WERI-Rb-1 (cell line): ENCODE data around the gene SLC9A1.

ENCODE experiments used
- DNase-seq: peaks from one replicate; pipeline ENCODE4 v3.0.0-alpha.2; 2020
- H3K27ac ChIP-seq: fragments of 250-450 bp; sonication (Bioruptor Pico); 2 replicates; pipeline ENCODE4 v1.5.1; 2020; ENCODE audit warnings: mild to moderate bottlenecking, moderate library complexity
- H3K27me3 ChIP-seq: fragments of 250-450 bp; sonication (Bioruptor Pico); 2 replicates; pipeline ENCODE4 v1.5.1; 2021; ENCODE audit warnings: mild to moderate bottlenecking, low read depth, moderate library complexity; ENCODE audit not compliant: insufficient read depth, severe bottlenecking
- H3K36me3 ChIP-seq: fragments of 250-450 bp; sonication (Bioruptor Pico); 2 replicates; pipeline ENCODE4 v1.5.1; 2020; ENCODE audit warnings: mild to moderate bottlenecking, moderate library complexity
- H3K4me3 ChIP-seq: 2 replicates; pipeline ENCODE4 v1.5.1; 2011; ENCODE audit warnings: low read depth, mild to moderate bottlenecking, control low read depth, low read length
- H3K9me3 ChIP-seq: fragments of 250-450 bp; sonication (Bioruptor Pico); 2 replicates; pipeline ENCODE4 v1.5.1; 2021; ENCODE audit warnings: mild to moderate bottlenecking, moderate library complexity; ENCODE audit not compliant: severe bottlenecking
- TF ChIP-seq, protein P1 (sequence below): IDR thresholded peaks from 2 replicates; pipeline ENCODE4 v1.5.1; 2011; ENCODE audit warnings: low read depth, mild to moderate bottlenecking, control low read depth, inconsistent platforms, low read length

Gene SLC9A1

DNA sequence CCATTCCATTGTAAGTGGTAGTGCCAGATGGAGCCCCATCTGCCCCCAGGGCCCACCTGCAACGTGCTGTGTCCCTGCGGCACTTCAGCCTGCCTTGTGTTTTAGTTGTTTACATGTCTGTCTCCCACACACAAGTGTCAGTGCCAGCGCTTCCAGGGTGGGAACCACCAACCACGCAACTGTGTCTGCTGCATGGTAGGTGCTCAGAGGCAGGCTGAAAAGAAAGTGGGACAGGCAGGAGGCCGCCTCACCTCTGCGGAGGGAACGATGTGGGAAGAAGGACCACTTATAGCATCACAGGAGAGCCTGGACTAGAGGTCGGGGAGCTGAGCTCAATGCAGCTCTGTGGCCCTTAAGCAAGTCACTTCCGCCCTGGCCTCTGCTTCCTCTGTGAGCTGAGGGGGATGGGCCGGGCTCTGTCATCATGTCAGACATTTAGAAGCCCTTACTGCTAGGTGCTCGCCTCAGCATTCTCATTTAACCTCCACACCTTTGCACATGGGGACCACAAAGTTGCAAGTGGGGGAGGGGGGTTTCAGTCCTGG is 17.9 kb downstream of the SLC9A1 start:
- Histone ChIP-seq H3K4me3 (no peak overlapping the region), H3K36me3 (peaks cover 2% of the 10 kb centered on the region; the same call in 1 of the 2 replicates), H3K27me3 (no peaks in the 10 kb centered on the region), H3K9me3 (no peaks in the 10 kb centered on the region), H3K27ac (no peak overlapping the region)
- DNase-seq, result no peak
- TF ChIP-seq, protein P1, sequence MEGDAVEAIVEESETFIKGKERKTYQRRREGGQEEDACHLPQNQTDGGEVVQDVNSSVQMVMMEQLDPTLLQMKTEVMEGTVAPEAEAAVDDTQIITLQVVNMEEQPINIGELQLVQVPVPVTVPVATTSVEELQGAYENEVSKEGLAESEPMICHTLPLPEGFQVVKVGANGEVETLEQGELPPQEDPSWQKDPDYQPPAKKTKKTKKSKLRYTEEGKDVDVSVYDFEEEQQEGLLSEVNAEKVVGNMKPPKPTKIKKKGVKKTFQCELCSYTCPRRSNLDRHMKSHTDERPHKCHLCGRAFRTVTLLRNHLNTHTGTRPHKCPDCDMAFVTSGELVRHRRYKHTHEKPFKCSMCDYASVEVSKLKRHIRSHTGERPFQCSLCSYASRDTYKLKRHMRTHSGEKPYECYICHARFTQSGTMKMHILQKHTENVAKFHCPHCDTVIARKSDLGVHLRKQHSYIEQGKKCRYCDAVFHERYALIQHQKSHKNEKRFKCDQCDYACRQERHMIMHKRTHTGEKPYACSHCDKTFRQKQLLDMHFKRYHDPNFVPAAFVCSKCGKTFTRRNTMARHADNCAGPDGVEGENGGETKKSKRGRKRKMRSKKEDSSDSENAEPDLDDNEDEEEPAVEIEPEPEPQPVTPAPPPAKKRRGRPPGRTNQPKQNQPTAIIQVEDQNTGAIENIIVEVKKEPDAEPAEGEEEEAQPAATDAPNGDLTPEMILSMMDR, result no peak

DNA sequence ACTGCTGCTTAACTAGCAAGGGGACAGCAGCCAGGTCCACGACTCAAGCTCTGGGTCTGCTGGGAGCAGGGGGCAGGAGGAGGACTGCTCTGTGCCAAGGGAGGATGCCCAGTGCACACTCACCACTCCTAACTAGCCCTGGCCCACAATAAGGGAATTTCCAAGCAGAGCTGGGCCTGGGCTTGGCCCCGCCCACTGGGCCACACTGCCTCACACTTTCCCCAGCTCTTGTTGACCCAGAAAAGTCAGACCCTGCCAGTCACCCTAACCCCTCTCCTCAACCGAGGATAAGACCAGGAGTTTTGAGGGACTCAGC is 18.7 kb downstream of the SLC9A1 start:
- H3K4me3 ChIP-seq, result no peak overlapping the region
- no peaks in the 10 kb centered on the region for H3K27me3 ChIP-seq
- TF ChIP-seq, protein P1, result no peak
- H3K36me3 ChIP-seq, result peaks cover 2% of the 10 kb centered on the region; the same call in 1 of the 2 replicates
- DNase-seq, result no peak
- H3K9me3 ChIP-seq, result no peaks in the 10 kb centered on the region
- H3K27ac ChIP-seq, result no peak overlapping the region

DNA sequence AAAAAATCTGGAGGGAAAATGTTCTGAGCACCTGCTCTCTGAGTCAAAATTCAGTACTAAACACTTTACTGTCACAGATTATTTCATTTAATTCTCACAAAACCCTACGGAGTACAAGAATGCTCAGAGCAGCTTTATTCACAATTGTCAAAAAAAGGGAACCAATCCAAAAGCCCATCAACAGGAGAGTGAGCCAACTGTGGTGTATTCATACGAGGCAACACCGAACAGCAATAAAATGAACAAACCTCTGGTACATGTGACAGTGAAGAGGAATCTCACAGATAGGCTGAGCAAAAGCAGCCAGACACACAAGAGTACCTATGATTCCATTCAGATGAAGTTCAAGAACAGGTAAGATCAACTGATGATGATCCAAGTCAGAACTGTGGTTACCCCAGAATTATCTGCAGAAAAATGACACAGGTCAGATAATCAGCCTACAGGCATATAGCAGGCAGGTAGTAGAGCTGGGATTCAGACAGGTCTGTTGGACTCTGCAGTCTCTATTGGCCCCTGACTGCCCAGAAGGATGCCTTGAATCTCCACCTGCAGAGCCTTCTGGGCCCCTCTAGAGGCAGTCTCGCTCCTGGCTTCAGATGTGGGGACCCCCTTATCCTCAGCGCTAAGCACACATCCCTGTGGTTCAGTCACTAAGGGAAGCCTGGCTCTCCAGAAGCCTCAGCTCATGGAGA is 19.2 kb downstream of the SLC9A1 start:
- H3K27ac ChIP-seq, result no peak overlapping the region

DNA sequence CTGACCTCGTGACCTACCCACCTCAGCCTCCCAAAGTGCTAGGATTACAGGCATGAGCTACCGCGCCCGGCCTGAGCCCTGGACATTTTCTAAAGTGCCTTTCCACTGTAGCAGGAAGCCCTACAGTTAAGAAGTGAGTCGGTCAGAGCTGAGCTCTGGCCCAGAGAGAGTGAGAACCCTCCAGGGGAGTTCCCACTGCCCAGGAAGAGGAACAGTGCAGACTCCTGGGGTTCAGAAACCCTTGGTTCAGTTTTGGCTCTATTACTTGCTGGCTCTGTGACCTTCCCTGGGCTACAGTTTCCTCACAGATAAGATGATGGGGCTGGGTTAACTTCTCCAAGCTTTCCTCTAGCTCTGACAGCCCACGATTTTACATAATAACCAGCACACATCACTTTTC is 20.9 kb downstream of the SLC9A1 start:
- Histone ChIP-seq H3K27me3 (no peaks in the 10 kb centered on the region), H3K4me3 (no peak overlapping the region), H3K27ac (no peak overlapping the region), H3K9me3 (no peaks in the 10 kb centered on the region), H3K36me3 (peaks cover 2% of the 10 kb centered on the region; the same call in 1 of the 2 replicates)
- TF ChIP-seq, protein P1, result no peak
- DNase-seq, result no peak

More for the DNA sequence above, 19.2 kb downstream of the SLC9A1 start:
- DNase-seq, result no peak
- H3K27me3 ChIP-seq, result no peaks in the 10 kb centered on the region
- H3K4me3 ChIP-seq, result no peak overlapping the region
- H3K9me3 ChIP-seq, result no peaks in the 10 kb centered on the region
- TF ChIP-seq, protein P1, result peak; percentile 44
- peaks cover 2% of the 10 kb centered on the region; the same call in 1 of the 2 replicates for H3K36me3 ChIP-seq

DNA sequence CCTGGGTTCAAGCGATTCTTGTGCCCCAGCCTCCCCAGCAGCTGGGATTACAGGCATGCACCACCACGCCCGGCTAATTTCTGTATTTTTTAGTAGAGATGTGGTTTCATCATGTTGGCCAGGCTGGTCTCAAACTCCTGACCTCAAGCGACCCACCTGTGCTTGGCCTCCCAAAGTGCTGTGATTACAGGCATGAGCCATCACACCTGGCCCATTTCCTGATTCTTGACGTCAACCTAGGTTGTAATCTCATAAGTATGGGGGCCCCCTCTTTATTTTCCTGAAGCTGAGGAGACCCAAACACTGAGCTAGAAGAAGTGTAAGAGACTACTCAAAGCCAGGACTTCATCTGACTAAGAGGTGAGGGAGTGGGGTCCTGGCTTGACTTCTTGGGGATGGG is 21.8 kb downstream of the SLC9A1 start:
- Histone ChIP-seq H3K27me3 (no peaks in the 10 kb centered on the region), H3K36me3 (peaks cover 2% of the 10 kb centered on the region; the same call in 1 of the 2 replicates), H3K27ac (no peak overlapping the region), H3K9me3 (no peaks in the 10 kb centered on the region), H3K4me3 (no peak overlapping the region)
- TF ChIP-seq, protein P1, result no peak
- DNase-seq, result no peak
